Vagina (tissue), 2 donors: ENCODE measurements around the gene SEC22C. TPM values are rescaled to one million over a fixed set of nuclear protein-coding genes. Genes with fewer than 3 reads are reported as not detected.

Experiments
- DNase-seq, 2 donors: peaks; one replicate each; pipeline ENCODE4 v3.0.0-alpha.2; 2017; ENCODE audit errors: extremely low spot score in 2 of 2
- H3K27ac ChIP-seq: fragments of 200-600 bp; sonication (generic); one replicate; pipeline ENCODE4 v1.5.1; 2019
- H3K27me3 ChIP-seq: fragments of 200-600 bp; sonication (generic); one replicate; pipeline ENCODE4 v1.5.1; 2019
- H3K36me3 ChIP-seq, 2 donors: fragments of 200-600 bp; sonication (generic); one replicate each; pipeline ENCODE4 v1.5.1; 2017 to 2019
- H3K4me1 ChIP-seq: fragments of 200-600 bp; sonication (generic); one replicate; pipeline ENCODE4 v1.5.1; 2019
- H3K4me3 ChIP-seq, 2 donors: fragments of 200-600 bp; sonication (generic); 1 replicate in 1 of 2; 2 replicates in 1 of 2; pipeline ENCODE4 v1.5.1; 2016 to 2019
- H3K9me3 ChIP-seq: fragments of 200-600 bp; sonication (generic); one replicate; pipeline ENCODE4 v1.5.1; 2019
- POLR2A ChIP-seq, 2 donors: fragments of 450-650 bp; IDR thresholded peaks; one replicate each; pipeline ENCODE4 v1.6.1; 2017; ENCODE audit warnings: antibody characterized with exemption in 2 of 2, mild to moderate bottlenecking in 2 of 2, moderate library complexity in 2 of 2
- POLR2AphosphoS5 ChIP-seq, 2 donors: sonication (generic); formaldehyde crosslinking; IDR thresholded peaks; one replicate each; pipeline ENCODE4 v1.9.0; 2017; ENCODE audit warnings: antibody characterized with exemption in 2 of 2, mild to moderate bottlenecking in 2 of 2, low read depth in 1 of 2; ENCODE audit not compliant: insufficient read depth in 1 of 2
- intact Hi-C: fragments of 100-400 bp; cut with DNase I; formaldehyde crosslinking; loops from one replicate; pipeline ENCODE4 v1.15.1; 2023
- total RNA-seq: library from RNA; depleted of rRNA; stranded (reverse); fragments of >200 nt; gene quantifications from one replicate; pipeline ENCODE4 v1.2.3, GENCODE V29; 2016
- TF ChIP-seq, protein P1 (sequence below), 3 experiments: fragments of 450-650 bp in 2 of 3; fragments of 200-600 bp in 1 of 3; sonication (generic) in 1 of 3; IDR thresholded peaks; one replicate each; pipeline ENCODE4 v1.5.1; 2017 to 2019; ENCODE audit warnings: antibody characterized with exemption in 3 of 3, mild to moderate bottlenecking in 2 of 3, moderate library complexity in 2 of 3

SEC22C gene
- total RNA-seq, 1 donor from 2014 or later, result 27.5 TPM

DNA sequence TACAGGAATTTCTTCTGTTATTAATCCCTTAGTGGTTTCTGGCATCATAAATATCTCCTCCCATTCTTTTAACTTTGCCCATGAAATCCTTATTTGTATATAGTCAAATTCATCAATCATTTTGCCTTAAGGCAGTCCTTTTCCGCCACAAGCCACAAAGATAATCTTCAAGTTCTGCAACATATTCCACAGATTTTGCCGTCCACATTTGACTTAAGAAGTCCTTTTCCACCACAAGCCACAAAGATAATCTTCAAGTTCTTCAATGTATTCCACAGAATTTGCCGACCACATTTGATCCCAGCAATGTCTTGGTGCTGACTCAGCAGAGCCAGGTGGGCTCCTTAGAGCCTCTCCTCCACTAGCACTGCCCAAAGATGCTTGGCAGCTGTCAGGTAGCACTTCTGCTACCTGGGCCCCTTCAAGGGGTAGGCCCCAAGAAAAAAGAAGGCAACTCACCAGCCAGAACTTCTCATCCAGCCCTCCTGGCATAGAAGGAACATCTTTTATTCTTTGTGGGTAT lies 35.0 kb downstream of the SEC22C start:
- TF ChIP-seq, protein P1, sequence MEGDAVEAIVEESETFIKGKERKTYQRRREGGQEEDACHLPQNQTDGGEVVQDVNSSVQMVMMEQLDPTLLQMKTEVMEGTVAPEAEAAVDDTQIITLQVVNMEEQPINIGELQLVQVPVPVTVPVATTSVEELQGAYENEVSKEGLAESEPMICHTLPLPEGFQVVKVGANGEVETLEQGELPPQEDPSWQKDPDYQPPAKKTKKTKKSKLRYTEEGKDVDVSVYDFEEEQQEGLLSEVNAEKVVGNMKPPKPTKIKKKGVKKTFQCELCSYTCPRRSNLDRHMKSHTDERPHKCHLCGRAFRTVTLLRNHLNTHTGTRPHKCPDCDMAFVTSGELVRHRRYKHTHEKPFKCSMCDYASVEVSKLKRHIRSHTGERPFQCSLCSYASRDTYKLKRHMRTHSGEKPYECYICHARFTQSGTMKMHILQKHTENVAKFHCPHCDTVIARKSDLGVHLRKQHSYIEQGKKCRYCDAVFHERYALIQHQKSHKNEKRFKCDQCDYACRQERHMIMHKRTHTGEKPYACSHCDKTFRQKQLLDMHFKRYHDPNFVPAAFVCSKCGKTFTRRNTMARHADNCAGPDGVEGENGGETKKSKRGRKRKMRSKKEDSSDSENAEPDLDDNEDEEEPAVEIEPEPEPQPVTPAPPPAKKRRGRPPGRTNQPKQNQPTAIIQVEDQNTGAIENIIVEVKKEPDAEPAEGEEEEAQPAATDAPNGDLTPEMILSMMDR (IDR thresholded peaks at IDR 0.05), result no peak
- no peak for TF ChIP-seq POLR2A (IDR thresholded peaks at IDR 0.05)
- H3K36me3 ChIP-seq, result no peaks in the 10 kb centered on the region
- peaks cover 16% of the 10 kb centered on the region for H3K4me1 ChIP-seq
- H3K4me3 ChIP-seq, result no peak overlapping the region
- no peaks in the 10 kb centered on the region for H3K27me3 ChIP-seq
- no peak overlapping the region for H3K27ac ChIP-seq
- H3K9me3 ChIP-seq, result no peaks in the 10 kb centered on the region
- DNase-seq, result no peak
- intact Hi-C loops, result no loop called here

DNA sequence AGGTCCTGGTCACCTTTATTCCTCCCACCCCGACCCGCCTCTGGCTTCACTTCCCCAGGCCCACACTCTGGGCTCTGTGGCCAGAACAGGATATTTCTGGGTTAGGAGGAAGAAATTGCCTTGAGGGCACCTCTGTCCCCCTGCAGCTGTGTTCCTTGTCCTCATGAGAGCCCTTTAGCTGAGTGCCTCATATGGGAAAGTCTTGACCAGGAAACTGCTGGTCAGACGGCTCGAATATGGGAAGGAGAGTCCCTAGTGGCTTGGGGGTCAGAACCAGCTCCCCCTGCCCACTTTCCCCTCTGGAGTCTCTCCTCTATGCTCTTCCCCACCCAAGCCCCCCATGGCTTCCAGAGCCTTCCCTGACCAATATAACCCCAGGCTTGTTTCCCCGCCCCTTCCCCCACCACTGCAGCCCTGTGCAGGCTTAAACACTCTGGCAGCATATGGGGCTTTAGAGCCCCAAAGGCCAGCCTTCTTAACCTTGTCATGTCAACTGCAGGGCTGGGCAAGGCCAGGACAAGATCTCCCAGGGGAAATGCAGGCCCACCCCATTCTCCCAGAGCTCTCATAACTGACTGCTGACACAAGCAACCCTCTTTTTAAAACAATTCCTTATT lies 36.4 kb downstream of the SEC22C start:
- no peaks in the 10 kb centered on the region for H3K27me3 ChIP-seq
- no peaks in the 10 kb centered on the region for H3K36me3 ChIP-seq
- TF ChIP-seq POLR2A (IDR thresholded peaks at IDR 0.05) (no peak), POLR2AphosphoS5 (IDR thresholded peaks at IDR 0.05; ENCODE audit: insufficient read depth in 1 of 2, low read depth in 1 of 2) (no peak)
- TF ChIP-seq, protein P1 (IDR thresholded peaks at IDR 0.05), result no peak
- DNase-seq, result no peak
- no peak overlapping the region for H3K4me3 ChIP-seq
- H3K9me3 ChIP-seq, result no peaks in the 10 kb centered on the region
- no peak overlapping the region for H3K27ac ChIP-seq
- intact Hi-C loops, result no loop called here
- H3K4me1 ChIP-seq, result peaks cover 16% of the 10 kb centered on the region

DNA sequence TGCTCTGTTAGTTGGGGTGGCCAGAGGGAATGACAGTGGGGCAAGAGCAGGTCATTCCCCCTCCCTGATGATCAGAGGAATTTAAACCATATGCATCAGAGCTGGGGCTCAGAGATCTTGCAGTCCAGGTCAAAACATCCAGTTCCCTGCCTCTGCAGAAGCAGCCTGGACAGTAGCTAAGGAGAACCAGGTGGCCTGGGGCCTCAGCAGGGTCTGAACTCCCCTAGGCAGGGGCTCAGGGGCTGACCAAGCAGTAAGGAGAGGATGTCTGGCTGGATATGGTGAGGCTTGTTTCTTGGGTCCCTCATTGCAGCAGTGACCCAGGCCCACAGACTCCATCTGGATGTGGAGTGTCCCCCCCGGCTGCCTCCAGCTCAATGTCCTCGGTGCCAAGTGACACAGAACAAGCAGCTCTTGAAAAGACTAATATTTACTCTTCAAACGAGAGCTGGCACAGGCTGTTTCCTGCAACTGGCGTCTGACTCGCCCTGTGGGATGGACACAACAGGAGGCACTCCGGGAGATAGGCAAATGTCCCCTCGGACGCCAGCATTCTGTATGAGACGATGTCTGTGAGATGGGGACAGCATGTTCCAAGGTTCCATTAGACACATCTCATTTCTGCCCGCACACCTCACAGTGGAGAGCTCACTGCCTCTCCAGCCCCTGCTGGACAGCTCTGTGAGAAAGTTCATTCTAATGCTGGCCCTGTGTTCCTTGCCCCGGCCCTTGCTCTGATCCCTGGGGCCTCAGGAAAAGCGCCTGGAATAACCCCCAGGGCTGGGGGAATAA lies 37.1 kb downstream of the SEC22C start:
- DNase-seq, result no peak
- no peaks in the 10 kb centered on the region for H3K9me3 ChIP-seq
- H3K27ac ChIP-seq, result no peak overlapping the region
- H3K4me1 ChIP-seq, result peaks cover 16% of the 10 kb centered on the region
- no peaks in the 10 kb centered on the region for H3K27me3 ChIP-seq
- TF ChIP-seq, protein P1 (IDR thresholded peaks at IDR 0.05), result no peak
- TF ChIP-seq POLR2A (IDR thresholded peaks at IDR 0.05) (no peak), POLR2AphosphoS5 (IDR thresholded peaks at IDR 0.05; ENCODE audit: insufficient read depth in 1 of 2, low read depth in 1 of 2) (no peak)
- H3K4me3 ChIP-seq, result no peak overlapping the region
- no peaks in the 10 kb centered on the region for H3K36me3 ChIP-seq
- intact Hi-C loops, result no loop called here

DNA sequence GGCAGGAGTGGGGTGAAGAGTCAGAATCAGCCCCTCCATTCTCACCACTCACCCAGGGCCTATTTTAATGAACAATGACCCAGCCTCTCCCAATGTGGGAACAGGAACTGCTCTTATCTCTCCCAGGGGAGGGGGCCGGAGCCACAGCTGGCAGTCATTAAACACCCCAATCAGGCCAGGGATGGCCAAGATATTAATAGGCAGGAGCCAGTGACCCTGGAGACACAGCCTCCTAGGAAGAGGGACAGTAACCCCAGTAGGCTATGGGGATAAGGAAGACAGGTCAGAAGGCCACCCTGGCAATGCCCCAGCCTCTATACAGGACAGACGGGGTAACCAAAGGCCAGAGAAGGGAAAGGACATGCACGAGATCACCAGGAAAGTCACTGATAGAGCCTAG lies 40.7 kb downstream of the SEC22C start:
- intact Hi-C loops, result no loop called here
- DNase-seq, result no peak
- Histone ChIP-seq H3K4me1 (peaks cover 16% of the 10 kb centered on the region), H3K9me3 (no peaks in the 10 kb centered on the region), H3K4me3 (no peak overlapping the region), H3K27me3 (no peaks in the 10 kb centered on the region), H3K36me3 (no peaks in the 10 kb centered on the region), H3K27ac (no peak overlapping the region)
- TF ChIP-seq POLR2AphosphoS5 (IDR thresholded peaks at IDR 0.05; ENCODE audit: insufficient read depth in 1 of 2, low read depth in 1 of 2), result no peak
- no peak for TF ChIP-seq POLR2A (IDR thresholded peaks at IDR 0.05)
- TF ChIP-seq, protein P1 (IDR thresholded peaks at IDR 0.05), result no peak
